Effector memory CD4-positive, alpha-beta T cell (primary cell): ENCODE measurements around the gene ABCD3.

ENCODE experiments used
- DNase-seq, 3 donors: peaks; one replicate each; pipeline ENCODE4 v3.0.0-alpha.2; 2020
- H3K27ac ChIP-seq: 2 replicates; pipeline ENCODE4 v1.7.0; 2013; ENCODE audit warnings: mild to moderate bottlenecking, low read length, moderate library complexity; ENCODE audit not compliant: insufficient read depth, poor library complexity, severe bottlenecking
- H3K27me3 ChIP-seq: replicated peaks from 2 replicates; pipeline ENCODE4 v1.7.0; 2013; ENCODE audit warnings: mild to moderate bottlenecking, low read length; ENCODE audit not compliant: insufficient read depth, control insufficient read depth, poor library complexity, severe bottlenecking
- H3K36me3 ChIP-seq: 2 replicates; pipeline ENCODE4 v1.7.0; 2013; ENCODE audit warnings: mild to moderate bottlenecking, low read length, moderate library complexity; ENCODE audit not compliant: control insufficient read depth, insufficient read depth
- H3K4me1 ChIP-seq: 2 replicates; pipeline ENCODE4 v1.7.0; 2013; ENCODE audit warnings: low read length, mild to moderate bottlenecking; ENCODE audit not compliant: control insufficient read depth, insufficient read depth, poor library complexity, severe bottlenecking
- H3K4me3 ChIP-seq: 2 replicates; pipeline ENCODE4 v1.7.0; 2013; ENCODE audit warnings: low read length, low read depth, mild to moderate bottlenecking; ENCODE audit not compliant: insufficient read depth, poor library complexity, severe bottlenecking
- H3K9me3 ChIP-seq: 2 replicates; pipeline ENCODE4 v1.7.0; 2013; ENCODE audit warnings: mild to moderate bottlenecking, low read length, moderate library complexity; ENCODE audit not compliant: control insufficient read depth

The ABCD3 gene

DNA sequence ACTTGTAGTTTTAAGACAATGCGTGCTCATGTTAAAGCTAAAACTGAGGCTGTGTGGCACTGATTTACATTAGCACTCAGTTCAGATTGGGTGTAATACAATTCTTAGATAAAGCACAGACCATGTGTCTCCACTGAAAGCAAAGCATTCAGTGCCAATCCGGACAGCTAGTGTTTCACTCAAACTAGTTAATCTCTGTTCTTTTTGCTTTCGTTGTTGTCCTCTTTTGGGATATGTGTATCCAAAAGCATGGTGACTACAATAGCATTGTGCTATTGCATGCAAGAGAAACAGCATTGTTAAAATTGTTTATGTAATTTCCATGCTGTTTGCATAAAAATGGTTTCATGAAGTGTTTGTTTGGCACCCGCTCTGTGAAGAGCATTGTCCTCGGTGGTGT is 68.8 kb downstream of the ABCD3 start:
- no peaks in the 10 kb centered on the region for H3K9me3 ChIP-seq
- no peak overlapping the region for H3K4me3 ChIP-seq
- H3K27ac ChIP-seq, result no peak overlapping the region
- DNase-seq, result no peak
- H3K4me1 ChIP-seq, result no peaks in the 10 kb centered on the region
- H3K27me3 ChIP-seq, result no peaks in the 10 kb centered on the region
- peaks cover 20% of the 10 kb centered on the region for H3K36me3 ChIP-seq

DNA sequence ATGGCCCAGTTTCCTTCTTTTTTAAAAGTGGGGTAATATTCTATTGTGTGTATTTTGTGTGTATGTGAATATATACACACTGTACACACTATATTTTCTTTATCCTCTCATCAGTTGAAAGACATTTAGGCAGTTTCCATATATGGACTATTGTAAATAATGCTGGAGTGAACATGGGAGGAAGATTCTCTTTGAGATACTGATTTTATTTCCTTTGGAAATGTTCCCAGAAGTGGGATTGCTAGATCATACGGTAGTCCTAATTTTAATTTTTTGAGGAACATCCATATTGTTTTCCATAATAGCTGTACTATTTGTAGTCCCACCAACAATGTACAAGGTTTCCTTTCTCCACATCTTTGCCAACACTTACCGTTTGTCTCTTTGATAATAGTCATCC is 72.4 kb downstream of the ABCD3 start:
- no peak for DNase-seq
- Histone ChIP-seq H3K9me3 (no peaks in the 10 kb centered on the region), H3K27ac (no peak overlapping the region)

DNA sequence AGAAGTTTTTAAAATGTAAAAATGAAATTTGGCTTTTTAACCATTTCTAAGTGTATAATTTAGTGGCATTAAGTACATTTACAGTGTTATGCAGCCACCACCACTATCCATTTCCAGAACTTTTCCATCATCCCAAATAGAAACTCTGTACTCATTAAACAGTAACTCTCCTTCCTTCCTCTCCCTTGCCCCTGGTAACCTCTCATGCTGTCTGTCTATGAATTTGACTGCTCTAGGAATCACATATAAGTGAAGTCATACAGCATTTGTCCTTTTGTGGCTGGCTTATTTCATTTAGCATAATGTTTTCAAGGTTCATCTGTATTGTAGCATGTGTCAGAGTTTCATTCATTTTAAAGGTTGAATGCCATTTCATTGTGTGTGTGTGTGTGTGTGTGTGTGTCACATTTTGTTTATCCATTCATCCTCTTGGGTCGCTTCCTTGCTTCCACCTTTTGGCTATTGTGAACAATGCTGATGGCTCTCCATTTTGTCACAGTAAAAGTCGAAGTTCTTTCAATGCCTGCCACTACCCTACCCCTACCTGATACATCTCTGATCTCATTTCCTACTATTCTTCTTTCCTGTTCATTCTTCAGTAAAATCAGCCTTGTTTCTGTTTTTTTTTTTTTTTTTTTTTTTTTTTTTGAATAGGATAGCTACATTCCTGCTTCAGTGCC is 78.0 kb downstream of the ABCD3 start:
- no peak for DNase-seq
- Histone ChIP-seq H3K36me3 (peaks cover 15% of the 10 kb centered on the region), H3K4me1 (no peaks in the 10 kb centered on the region), H3K4me3 (no peak overlapping the region), H3K9me3 (no peaks in the 10 kb centered on the region), H3K27ac (no peak overlapping the region), H3K27me3 (no peaks in the 10 kb centered on the region)

More for the DNA sequence above, 72.4 kb downstream of the ABCD3 start:
- H3K4me3 ChIP-seq, result no peak overlapping the region
- H3K4me1 ChIP-seq, result no peaks in the 10 kb centered on the region
- no peaks in the 10 kb centered on the region for H3K27me3 ChIP-seq
- H3K36me3 ChIP-seq, result peaks cover 20% of the 10 kb centered on the region

DNA sequence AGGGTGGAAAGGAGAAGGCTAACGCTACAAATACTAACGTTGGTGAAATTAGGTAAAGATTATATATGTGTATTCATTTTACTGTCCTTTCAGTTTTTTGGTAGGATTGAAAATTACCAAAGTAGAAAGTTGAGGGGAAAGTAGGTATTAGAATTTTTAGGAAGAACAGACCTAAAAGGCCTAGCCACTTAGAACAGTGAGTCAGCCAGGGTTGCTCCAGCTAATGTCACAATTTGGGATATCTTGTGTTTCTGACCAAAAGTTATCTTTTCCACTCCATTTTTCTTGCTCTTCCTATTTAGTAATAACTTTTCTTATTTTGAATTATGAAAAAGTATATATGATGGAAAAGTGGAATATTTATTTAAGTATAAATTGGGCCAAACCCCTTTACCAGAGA is 83.2 kb downstream of the ABCD3 start:
- Histone ChIP-seq H3K36me3 (peaks cover 19% of the 10 kb centered on the region), H3K9me3 (no peaks in the 10 kb centered on the region), H3K27me3 (no peaks in the 10 kb centered on the region), H3K4me1 (no peaks in the 10 kb centered on the region), H3K27ac (no peak overlapping the region), H3K4me3 (no peak overlapping the region)
- DNase-seq, result no peak

DNA sequence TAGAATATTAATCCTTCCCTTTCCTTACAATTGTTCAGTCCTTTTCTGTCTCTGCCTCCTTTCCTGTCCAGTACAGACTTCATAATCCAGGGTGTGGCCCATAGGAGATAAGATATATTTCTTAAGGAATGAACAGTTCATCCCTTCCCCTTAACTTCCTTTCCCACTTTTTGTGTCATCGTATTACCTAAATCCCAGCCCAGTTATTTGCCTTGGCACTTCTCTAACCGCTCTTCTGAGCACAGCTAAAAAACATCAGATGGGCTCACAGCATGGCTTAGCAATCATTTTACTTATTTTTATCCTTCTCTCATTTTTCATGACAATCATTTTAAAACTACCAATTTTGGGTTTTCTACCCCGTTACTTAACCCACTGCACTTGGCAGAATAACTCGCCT is 83.7 kb downstream of the ABCD3 start:
- DNase-seq, result no peak
- peaks cover 20% of the 10 kb centered on the region for H3K36me3 ChIP-seq
- H3K27ac ChIP-seq, result no peak overlapping the region
- H3K9me3 ChIP-seq, result no peaks in the 10 kb centered on the region
- H3K4me3 ChIP-seq, result no peak overlapping the region
- H3K4me1 ChIP-seq, result no peaks in the 10 kb centered on the region
- no peaks in the 10 kb centered on the region for H3K27me3 ChIP-seq

DNA sequence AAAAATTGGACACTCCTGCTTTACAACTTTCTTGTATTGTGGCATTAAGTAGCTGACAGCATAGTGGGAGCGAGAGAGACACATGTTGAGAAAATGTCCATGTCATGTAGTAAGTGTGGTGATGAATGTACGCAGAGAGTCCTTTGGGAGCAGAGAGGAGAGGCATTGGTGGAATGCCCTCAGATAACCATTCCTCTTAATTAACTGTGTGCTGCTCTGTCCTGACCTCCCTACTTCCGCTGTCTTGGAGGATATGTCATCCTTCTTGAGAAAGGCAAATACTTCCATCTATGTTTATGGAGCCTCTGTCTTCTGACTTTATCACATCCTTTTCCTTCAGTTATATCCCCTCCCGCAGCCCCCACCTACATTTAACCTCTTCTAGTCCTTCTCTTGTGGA is 85.0 kb downstream of the ABCD3 start:
- Histone ChIP-seq H3K4me3 (no peak overlapping the region), H3K27me3 (no peaks in the 10 kb centered on the region), H3K27ac (no peak overlapping the region), H3K9me3 (no peaks in the 10 kb centered on the region), H3K4me1 (no peaks in the 10 kb centered on the region), H3K36me3 (peaks cover 20% of the 10 kb centered on the region)
- DNase-seq, result no peak

DNA sequence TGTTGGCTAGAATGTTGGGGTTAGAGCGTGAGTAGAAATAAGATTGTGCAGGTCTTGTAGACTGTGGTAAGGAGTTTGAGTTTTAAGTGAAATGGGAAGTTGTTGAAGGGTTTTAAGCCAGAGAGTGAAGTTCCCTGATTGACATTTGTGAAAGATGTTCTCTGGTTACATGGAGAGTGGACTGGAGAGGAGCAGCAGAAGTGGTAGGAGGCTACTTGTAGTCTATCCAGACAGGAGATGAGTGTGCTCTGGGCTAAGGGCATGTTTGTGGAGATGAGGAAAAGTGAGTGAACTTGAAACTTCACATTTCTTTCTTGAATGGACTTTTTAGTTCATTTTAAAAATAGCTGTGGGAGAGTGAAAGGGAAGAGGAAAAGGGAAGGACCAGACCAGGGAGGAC is 86.4 kb downstream of the ABCD3 start:
- H3K4me1 ChIP-seq, result no peaks in the 10 kb centered on the region
- no peak overlapping the region for H3K27ac ChIP-seq
- peaks cover 16% of the 10 kb centered on the region for H3K36me3 ChIP-seq
- H3K4me3 ChIP-seq, result no peak overlapping the region
- DNase-seq, result no peak
- no peaks in the 10 kb centered on the region for H3K9me3 ChIP-seq
- H3K27me3 ChIP-seq, result no peaks in the 10 kb centered on the region

DNA sequence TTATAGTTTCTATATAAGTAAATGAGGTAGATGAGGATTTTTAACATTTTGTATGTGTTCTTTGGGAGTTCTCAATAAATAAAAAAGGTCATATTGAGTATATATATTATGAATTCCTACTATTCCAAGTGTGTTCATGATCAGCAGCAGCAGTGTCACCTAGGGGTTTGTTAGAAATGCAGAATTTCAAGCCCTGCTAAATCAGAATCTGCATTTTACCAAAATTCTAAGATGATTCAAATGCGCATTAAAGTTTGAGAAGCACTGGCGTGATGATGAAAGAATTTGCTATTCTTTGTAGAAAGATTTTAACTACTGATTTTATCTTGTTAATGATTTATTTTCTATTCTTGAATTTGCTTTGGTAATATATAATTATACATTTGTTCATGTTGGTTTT is 94.6 kb downstream of the ABCD3 start:
- Histone ChIP-seq H3K27me3 (no peaks in the 10 kb centered on the region), H3K4me3 (no peak overlapping the region)
- DNase-seq, result no peak

DNA sequence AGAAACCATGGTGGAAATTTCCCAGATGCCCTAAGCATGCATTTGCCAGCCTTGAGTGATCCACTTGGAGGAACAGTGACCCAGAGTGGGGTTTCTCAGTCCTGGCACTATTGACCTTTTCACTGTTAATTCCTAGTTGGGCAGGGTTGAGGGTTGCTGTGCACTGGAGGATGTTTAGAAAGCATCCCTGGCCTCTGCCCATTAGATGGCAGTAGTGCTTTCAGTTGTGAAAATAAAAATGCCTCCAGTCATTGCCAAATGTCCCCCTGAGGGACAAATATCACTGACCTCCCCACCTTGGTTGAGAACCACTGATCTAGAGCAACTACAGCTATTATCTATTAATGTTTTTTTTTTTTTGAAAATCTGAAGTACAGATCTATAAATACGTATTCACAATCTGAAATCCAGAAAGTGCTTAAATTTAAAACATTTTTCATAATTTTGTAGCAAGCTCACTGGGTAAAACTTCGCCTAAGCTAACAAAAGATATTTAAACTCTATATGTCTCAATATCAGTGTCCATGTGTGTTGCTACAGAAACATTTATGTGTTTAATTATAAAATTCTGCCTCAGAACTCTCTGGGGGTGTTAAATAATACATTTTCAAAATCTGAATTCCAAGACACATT is 96.0 kb downstream of the ABCD3 start:
- Histone ChIP-seq H3K36me3 (no peaks in the 10 kb centered on the region), H3K4me3 (no peak overlapping the region), H3K27me3 (no peaks in the 10 kb centered on the region), H3K4me1 (no peaks in the 10 kb centered on the region), H3K9me3 (no peaks in the 10 kb centered on the region), H3K27ac (no peak overlapping the region)
- DNase-seq, result no peak

More for the DNA sequence above, 94.6 kb downstream of the ABCD3 start:
- no peak overlapping the region for H3K27ac ChIP-seq
- no peaks in the 10 kb centered on the region for H3K36me3 ChIP-seq
- H3K4me1 ChIP-seq, result no peaks in the 10 kb centered on the region
- no peaks in the 10 kb centered on the region for H3K9me3 ChIP-seq

DNA sequence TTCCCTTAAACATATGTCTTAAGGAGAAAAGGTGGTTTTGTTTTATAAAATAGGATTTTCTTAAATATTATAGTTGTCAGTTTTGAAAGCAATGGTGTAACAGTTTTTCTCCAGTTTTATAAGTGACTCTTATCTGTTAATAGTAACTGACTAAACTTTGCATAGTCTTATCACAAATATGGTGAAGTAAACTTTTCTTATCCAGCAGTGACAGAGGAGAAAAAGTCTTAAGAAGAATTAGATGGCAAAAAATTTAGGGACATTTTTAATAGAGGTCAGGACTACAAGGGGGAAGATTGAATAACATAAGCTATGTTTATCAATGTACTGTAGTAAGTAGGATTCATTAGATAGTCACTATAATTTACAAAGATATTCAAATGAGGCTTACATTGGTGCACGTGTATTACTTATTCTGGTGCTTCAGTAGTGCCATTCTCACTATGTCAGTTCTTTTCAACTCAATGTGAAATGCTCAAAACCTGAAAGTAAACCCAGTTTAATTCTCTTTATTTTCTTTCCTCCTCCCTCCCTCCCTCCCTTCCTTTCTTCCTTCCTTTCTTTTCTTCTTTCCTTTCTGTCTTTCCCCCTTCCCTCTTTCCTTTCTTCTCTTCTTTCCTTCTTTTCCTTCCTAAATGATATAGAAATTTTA is 97.2 kb downstream of the ABCD3 start:
- Histone ChIP-seq H3K36me3 (no peaks in the 10 kb centered on the region), H3K4me3 (no peak overlapping the region), H3K27me3 (no peaks in the 10 kb centered on the region), H3K9me3 (no peaks in the 10 kb centered on the region), H3K27ac (no peak overlapping the region), H3K4me1 (no peaks in the 10 kb centered on the region)
- DNase-seq, result no peak
